NCI-H526 (cell line): ENCODE measurements around the gene C1orf116.
"Not testable (repeated sequence)": the region's sequence is repeated elsewhere in the genome, so short reads cannot be mapped to it uniquely, and the experiment has no call there.

Source experiments
- DNase-seq, 2 experiments: peaks; one replicate each; lab custom pipeline; 2025; lab: John Stamatoyannopoulos, UW

The C1orf116 gene

DNA sequence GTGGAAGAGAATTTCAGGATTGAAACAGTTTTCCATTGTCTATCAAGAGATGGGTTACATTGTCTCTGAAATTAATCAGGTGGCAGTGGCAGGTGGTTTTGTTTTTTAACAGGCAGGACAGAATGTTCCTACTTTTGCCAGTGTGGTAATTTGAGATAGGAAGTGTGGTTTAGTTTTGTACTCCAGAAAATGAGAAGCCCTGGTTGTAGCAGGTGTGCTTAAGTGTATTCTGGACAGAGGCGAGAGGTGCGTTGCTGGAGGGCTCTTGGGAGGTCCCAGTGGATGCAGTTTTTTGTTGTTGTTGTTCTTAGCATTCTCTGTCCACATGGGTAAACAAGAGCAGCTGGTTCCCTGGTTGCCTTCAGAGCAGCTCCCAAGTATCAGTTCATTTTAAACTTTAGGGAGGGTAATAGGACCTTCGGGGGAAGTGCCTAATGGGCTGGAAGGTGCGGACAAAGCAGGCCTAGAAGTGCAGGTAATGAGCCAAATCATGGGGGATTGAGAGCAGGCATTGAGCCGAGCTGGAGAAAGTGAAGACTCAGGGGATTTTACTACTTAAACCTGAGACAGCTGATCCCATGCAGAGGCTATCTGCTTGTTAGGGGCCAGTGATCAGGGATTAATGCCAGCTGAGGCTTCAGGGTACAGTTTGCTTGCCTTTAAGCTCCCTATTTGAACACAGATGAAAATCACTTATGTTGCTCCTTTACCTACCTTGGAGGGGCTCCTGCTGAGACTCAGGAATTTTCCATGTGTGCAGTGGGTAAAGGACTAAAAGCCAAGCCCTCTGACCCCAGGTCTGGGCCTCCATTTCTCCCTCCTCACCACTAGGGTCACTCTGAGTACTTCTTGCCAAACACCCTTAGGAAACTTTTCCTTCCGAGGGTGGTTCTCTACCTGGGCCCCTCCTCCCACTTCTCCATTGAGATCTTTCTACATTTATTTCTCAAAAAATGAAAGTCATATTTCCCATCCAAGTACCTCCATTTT is 26.6 kb upstream of the C1orf116 start:
- DNase-seq: no peak

DNA sequence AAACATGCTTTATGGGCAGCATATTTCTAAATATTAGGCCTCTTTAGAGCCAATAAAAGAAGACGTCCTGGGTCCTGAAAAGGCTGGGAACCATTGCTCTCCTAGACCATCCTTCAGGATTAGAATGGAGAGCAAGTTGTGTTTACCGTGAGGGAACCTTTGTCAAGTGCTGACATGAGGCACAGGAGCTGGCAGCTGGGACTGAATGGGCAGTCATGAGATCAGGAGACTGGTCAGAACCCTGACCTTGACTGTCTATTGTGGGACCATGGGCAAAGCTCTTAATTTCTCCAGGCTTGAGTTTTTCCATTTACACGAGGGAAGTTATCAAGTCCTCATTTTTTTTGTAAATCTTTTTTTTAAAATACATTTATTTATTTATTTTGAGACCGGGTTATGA is 25.7 kb upstream of the C1orf116 start:
- DNase-seq: no peak

DNA sequence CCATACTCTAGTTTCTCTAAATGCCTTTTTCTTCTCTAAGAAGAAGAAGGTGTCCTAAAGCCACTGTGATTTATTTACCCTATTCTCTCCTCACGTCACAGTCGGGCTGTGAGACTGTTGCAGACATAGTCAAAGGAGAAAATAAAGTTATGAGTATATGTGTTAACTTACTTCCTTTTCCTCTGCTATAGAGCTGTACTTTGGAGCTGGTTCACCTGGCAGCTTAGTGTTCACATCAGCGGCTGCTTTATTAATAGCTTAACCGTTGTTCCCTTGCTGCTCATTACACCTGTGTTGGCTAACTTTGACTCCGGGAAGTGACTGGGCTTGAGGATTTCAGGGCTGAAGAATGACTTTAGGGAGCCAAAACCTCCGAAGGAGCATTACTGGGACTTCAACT is 24.1 kb upstream of the C1orf116 start:
- DNase-seq: no peak

DNA sequence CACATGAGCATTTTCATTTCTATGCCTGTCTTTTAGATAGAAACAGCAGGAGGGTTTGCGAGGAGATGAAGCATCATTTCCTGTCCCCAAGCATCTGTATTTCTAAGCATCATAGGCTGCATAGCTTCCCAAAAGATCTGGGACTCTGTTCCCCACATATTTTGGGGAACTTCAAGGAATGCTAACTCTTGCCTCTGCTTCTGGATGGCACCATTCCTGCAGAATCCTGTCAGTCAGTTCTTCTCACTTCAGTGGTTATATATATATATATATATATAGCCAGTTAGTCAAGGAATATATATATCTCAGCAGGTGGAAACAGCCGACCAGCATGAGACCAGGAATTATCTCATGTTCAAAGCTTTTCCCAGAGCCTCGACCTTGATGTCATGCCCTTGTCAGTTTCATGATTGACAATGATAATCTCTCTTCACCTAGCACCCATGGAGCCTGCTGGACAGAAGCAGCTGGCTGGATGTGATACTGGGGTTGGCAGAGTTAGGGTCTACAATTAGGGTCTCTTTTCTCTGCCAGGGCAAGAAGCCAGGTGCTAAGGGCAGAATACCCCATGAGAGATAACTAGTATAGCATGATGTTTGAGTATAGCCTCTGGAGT is 22.9 kb upstream of the C1orf116 start:
- no peak for DNase-seq

DNA sequence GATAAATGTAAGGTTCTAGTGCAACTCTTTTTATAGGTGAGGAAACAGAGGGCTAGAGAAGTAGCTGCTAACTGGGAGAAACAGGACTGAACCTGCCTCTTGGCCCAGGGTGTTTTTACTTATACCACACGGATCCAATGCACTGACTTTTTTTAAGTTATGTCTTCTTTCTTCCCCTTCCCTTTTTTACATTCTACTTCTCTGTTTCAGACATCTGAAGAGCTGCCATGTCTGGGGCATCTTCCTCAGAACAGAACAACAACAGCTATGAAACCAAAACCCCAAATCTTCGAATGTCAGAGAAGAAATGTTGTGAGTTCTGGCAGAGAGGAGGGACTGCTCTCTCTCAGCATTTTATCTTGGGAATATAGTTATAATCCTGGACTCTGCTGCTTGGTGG is 21.9 kb upstream of the C1orf116 start:
- peak in 1 of 2 experiments; percentile 3 for DNase-seq

DNA sequence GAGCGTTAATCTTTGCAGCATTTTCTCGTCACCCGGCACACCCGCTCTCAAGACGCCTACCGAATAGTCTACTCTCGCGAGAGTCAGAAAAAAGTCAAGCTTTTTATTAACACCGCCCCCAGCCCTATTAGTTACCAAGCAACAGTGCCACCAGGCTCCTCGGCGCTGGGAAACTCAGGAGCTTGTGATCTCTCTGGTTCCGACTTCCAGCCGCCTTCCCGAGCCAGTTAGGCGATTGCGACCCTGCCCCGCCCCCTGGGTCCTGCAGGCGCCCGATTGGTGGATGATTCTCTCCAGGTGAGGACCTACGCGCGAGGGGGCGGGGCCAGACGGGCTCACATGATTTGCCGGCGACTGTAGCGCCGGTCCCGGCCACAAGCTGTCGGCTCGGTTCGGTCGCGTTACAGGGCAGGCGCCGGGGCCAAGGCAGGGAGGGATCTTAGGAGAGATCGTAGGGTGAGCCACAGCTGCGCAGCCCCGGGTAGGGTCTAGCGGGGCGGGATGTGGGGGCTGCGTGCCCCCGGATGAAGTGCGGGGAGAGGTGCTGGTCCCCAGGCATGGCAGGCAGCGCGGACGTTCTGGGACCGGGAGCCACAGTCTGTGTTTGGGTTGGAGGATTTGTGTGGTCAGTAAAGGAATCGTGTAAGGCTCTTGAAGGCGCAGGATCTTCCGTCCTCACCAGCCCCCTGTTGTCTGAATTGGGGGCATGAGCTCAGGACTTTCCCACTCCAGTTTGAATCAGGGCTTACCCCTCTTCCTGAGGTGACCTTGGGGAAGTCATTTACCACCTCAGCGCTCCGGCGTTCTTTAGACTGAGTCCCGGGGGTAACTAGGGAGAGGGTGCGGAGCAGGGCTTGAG is 20.6 kb upstream of the C1orf116 start, which contains the start of gene PFKFB2:
TSS of gene PFKFB2 (plus strand) at position 365 of the 859 bp plus-strand sequence. CDS start 1,443 bp downstream, outside the sequence.
- DNase-seq: peak; percentile 98

DNA sequence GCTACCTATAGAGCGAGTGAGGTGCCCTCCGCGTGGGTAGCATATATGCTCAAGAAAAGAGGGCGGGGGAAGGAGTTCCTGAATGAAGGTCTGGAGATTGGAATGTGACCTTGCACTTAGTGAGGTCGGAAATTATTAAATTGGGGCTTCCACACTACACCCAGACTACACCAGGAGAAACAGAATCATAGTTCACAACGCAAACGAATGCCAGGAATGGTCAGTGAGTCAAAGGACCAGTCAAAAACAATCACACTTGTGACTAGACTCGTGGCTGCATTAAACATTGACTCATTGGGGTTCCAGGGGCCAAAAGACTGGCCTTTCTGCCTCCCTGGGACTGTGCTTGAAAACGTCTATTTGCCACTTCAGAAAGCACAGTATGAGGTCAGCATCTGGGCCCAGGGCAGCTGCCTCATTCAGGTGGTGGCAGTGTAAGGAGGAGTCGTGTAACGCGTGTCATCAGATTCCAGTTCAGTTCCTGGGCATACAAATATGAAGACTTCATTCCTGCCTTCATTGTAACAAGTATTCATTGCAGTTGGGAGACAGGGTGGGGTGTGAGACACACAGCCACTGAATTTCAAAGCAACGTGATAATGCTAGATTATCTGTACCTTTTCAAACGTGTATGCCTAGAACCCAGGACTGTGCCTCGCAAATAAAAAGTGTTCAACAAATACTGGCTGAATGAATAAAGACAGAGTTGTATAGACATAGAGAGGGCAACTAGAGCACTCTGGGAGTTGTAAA is 18.8 kb upstream of the C1orf116 start, which contains the start of gene YOD1:
TSS of gene YOD1 (minus strand) at position 18 of the 753 bp plus-strand sequence. CDS start 178 bp downstream, outside the sequence.
- no peak for DNase-seq

DNA sequence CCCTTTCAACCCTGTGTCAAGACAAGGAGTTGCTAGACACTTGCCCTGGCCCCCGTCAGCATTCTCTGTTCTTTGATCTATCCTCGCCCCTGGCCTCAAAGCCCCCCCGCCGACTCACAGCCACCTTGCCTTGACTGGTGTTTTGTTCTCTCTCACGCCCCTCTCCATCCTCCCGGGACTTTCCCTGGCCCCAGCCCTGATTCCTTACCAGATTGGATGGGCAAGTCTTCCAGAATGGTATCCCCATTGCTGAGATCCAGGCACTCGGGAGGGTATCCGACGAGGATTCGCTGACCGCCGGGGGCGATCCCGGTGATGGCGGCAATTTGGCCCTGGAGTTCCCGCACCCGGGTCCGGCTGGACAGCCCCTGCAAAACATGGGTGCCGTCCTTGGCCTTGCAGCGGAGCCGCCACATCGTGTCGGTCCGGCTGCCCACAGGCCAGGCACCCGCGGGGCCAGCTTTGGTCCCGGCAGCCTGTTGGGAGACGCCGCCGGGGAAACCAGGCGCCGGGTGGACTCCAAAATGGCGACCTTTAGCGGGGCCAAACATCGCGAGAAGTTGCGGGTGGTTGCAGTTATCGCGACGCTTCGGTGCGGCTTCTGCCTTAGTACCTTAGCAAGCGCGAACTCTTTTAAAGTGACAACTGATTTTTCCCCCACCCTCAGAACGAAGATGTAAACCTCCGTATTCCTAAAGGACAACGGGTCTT is 18.1 kb upstream of the C1orf116 start:
- DNase-seq: peak; percentile 51 to 91

DNA sequence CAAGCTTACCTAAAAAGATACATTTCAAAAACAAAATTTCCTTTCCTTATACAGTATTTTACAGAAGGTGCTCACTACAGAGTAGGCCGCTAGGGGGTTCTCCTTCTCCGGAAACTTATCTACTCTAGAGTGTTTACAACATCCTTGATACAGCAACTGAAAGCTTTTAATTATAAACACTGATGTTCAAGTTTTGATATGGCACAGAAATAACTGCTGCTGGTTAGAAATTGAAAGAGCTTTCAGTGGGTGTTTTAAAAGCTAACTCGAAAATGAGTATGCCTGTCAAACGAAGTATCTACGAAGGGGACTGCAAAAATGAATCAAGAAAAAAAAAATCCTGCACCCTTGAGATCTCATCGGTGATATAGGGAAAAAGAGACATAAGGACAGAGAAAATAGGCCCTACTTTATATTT is 17.4 kb upstream of the C1orf116 start:
- peak; percentile 4 to 44 for DNase-seq

DNA sequence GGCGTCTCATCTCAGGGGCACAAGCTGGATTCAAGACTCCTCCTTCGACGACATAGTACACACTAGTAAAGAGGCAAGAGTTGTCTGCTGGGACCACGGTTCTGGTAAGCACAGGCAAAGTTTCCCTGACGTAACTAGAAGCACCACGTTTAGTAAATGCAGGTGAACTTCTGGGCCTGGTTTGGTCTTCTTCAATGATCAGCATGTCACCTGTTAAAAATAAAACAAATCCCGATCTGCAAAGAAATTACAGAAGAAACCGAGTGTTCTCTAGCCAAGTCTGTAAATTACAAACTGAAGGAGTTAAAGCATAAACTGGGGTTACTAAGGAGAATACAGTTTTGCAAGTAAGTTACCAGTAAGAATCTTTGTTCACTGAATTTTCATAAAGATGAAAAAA is 17.0 kb upstream of the C1orf116 start:
- no peak for DNase-seq

DNA sequence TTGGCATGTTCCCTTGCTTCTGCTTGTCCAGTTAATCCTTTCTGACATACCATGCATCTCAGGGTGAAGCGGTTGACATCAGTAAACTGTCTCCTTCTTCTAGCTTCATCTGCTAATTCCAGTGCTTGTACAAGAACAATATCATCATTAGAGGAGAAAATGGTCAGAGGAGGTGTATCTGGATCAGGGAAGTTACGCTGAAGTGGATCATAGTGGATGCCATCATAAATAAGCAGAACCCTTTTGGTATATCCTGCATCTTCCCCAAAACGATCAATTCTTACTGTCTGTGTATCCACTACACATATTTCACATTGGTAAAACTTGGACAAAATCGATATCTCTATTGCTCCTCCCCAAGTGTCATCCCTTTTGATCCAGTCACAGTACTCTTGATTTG is 16.5 kb upstream of the C1orf116 start:
- DNase-seq: no peak

DNA sequence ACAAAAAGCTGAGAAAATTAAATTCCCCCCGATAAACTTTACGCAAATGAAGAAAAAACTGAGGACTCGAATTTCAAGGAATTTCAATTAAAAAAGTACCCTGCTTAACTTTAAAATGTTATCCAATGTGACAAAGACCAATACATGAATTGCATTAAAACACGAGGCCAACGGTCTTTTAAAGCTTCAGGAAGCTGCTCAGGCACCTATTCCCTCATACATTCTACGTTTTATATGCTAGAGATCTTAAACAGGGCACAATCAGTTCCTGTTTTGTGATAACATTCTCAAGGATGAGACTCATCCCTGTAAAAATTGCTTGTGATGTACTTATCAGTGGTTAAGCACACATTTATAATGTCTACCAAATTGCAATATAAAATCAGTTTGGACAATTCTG is 15.5 kb upstream of the C1orf116 start:
- no peak for DNase-seq

DNA sequence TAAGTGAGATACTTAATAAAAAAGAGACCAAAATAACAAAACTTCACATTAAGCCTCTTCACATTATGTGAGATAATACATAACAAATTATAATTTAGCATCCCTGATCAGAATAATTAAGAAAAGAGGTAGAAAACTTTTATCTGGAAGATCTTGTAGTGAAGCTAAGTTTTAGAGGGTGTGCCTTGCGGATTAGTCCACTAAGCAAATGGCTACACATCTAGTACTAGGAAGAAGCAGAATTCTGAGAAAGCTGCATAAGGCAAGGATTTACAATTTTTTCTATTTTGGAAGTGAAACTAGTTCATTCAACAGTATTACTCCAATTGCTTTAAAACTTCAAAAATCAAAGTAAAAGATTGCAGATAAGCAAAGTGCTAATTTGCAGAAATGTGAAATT is 14.9 kb upstream of the C1orf116 start:
- no peak for DNase-seq

DNA sequence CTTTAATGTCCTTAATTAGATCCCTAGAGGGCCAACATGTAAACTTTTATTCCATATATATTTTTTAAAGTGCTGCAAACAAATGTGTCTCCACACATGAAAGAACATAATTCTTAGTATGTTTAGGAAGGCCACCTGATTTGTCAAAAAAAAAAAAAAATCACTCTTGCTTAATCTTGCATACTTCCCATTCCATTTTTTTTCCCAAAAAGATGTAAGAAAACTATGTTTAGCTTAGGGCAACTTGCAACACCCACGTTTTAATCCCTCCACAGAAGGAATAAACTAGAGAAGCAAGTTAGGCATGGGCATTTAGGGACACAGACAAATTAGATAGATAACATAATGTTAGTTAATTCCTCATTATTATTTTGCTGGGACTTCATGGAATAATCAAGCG is 12.9 kb upstream of the C1orf116 start:
- no peak for DNase-seq

DNA sequence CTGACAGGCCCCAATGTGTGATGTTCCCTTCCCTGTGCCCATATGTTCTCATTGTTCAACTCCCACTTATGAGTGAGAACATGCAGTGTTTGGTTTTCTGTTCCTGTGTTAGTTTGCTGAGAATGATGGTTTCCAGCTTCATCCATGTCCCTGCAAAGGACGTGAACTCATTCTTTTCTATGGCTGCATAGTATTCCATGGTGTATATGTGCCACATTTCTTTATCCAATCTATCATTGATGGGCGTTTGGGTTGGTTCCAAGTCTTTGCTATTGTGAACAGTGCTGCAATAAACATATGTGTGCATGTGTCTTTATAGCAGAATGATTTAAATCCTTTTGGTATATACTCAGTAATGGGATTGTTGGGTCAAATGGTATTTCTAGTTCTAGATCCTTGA is 8.8 kb upstream of the C1orf116 start:
- not testable (repeated sequence) for DNase-seq

DNA sequence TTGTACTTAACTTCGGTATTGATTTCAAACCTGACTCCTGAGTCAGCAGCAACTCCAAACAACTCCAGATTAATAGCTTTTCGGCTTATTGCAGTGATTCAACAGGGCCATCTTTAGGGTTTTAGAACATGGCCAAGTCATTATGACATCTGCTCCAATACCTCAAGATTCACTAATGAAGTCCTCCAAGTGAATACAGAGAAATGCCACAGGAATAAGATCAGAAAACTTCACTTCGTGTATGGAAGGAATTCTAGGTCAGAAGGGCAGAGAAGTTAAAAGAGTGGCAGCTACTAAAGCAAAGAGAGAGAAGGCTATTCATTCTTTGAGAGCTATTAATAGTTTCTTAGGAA is 7.6 kb upstream of the C1orf116 start:
- no peak for DNase-seq

DNA sequence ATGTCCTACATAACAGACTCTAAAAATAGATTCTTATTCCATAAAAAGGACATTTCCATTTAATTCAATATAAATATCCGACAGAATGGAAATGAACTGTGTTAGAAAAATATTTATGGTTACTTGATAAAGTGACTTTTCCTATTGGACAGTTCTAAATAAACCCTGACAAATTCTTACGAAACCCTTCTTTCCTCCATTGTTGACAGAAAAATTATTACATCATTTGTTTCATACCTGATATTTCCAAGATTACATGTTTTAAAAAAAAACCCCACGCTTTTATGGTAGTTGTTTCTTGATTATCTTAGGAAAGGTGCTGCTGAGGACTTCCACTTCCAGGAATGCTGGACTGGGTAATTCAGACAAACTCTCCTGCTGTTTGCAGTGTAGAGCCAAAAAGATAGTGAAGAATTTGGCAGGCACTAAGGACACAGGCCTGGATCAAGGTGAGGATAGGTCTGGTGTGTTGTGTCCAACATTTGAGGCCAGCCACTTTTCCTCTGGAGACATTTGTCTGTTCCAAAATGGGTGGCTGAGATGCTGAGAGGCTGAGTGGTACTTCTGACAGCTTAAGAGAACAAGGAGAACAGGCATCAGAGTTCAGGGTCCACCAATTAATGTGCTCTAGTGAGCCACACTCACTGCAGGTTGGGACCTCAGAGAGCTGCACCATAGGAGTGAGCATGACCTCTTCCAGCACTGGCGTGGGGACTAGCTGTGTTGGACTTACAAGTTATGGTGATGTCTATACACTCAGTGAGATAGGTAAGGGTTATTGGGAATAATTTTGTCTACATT is 7.0 kb upstream of the C1orf116 start:
- DNase-seq: no peak

DNA sequence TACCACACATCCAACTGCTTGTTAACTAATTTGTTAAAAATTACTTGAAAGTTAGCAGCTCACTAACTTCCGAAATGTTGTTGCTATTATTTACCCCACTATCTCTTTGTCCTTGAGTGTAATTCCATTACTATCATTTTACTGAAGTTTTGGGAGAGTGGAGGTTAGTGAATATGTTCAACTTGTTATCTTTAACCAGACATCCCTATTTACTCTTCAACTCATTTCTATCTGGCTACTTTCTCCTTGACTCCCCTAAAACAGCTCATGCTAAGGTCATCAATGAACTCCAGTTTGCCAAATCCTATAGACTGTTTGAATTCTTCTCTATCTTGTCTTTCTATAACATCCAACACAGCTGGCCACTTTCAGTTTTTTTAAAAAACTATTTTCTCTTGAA is 4.3 kb upstream of the C1orf116 start:
- no peak for DNase-seq

DNA sequence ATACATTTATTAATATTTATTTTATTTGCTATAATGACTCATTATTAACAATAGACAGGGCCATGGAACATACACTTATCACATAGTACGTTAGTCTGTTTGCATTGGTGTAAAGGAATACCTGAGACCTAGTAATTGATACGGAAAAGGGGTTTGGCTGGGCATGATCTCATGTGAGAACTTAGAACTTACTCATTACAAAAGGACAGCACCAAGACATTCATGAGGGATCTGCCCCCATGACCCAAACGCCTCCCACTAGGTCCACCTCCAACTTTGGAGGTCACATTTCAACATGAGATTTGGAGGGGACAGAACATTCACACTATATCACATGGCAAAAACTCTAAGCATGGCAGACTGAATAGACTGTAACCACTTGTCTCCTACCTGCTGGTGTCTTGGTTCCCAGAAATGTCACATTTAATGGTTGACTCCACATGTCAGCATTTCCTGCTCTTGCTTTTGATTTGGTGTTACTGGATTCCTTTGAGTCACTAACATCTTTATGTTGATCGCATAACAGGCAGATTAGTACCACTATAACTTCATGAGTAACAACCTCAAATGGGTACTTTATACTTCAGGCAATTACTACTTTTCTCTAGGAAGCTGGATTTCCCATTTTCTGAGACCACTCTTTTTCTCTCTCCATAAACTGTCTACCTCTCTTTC is 3.5 kb upstream of the C1orf116 start:
- no peak for DNase-seq
